Measurements from ENCODE around the gene UGGT2. TPM values are rescaled to one million over a fixed set of nuclear protein-coding genes. Genes with fewer than 3 reads are reported as not detected.

Gene UGGT2
- total and polyA plus RNA-seq, 2 of the 13 experiments (the other 11 are each of a cell fraction or from before 2014, with no cell fraction given) = 13.2 to 27.1 TPM

DNA sequence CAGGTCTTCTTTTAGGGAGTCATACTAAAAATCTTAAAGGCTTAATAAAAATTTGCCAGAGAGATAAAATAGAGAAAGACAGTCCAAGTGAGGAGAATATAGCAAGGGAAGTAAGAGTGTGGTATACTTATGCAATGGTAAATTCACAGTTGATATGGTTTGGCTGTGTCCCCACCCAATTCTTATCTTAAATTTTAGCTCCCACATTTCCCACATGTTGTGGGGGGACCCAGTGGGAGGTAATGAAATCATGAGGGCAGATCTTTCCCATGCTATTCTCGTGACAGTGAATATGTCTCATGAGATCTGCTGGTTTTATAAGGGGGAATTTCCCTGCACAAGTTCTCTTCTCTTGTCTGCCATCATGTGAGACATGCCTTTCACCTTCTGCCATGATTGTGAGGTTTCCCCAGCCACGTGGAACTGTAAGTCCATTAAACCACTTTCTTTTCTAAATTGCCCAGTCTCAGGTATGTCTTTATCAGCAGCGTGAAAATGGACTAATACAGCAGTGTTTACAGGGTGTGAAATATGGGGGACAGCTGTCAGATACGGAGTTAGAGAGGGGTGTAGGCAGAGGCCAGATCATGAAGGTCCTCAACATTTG lies 115.4 kb downstream of the UGGT2 start:
- H3K4me1 ChIP-seq (ENCODE audit: insufficient read depth, low read length) = no peaks in the 10 kb centered on the region
- peaks cover 3 to 25% of the 10 kb centered on the region in 2 experiments; a peak in 2 of 5 replicates for H3K36me3 ChIP-seq (replicated peaks in 1 of 2; ENCODE audit: control insufficient read depth in 1 of 2, insufficient read depth in 2 of 2, low read length in 2 of 2)
- H3K9me3 ChIP-seq (ENCODE audit: low read length) = no peaks in the 10 kb centered on the region
- POLR2A ChIA-PET = no interaction called here
- no peaks in the 10 kb centered on the region for H3K27me3 ChIP-seq (ENCODE audit: control insufficient read depth in 1 of 2, insufficient read depth in 2 of 2, low read length in 2 of 2)
- H2AFZ ChIP-seq (ENCODE audit: low read length) = no peak overlapping the region
- intact Hi-C loops (cut with micrococcal nuclease; ENCODE audit: unreplicated experiment) = no loop called here
- H3K9ac ChIP-seq (ENCODE audit: insufficient read depth, low read depth, low read length) = no peak overlapping the region
- H3K4me3 ChIP-seq (replicated peaks in 1 of 3; ENCODE audit: insufficient read depth in 1 of 3, low read depth in 2 of 3, low read length in 3 of 3) = no peak overlapping the region
- CTCF ChIA-PET (ENCODE audit: low intra/inter-chr PET ratio, low total read pairs) = no interaction called here
- WGBS (ENCODE audit: low lambda C conversion rate) = 95% methylated on average over 4 of the region's 4 CpGs
- no peak for ATAC-seq
- H4K20me1 ChIP-seq (ENCODE audit: insufficient read depth, low read length) = no peaks in the 10 kb centered on the region
- FAIRE-seq = no peak
- H3K79me2 ChIP-seq (ENCODE audit: insufficient read depth, low read length) = no peaks in the 10 kb centered on the region
- BruUV-seq (replicated peaks) = no TSS peak
- no peak for DNase-seq (ENCODE audit: low spot score)
- no peak overlapping the region for H3K4me2 ChIP-seq (ENCODE audit: low read depth, low read length)
- in situ Hi-C loops (cut with HindIII; ENCODE audit: extremely low pct_ligation_motif_present, low pct_unique_long_range_greater_than_20kb) = no loop called here
- H3K27ac ChIP-seq (ENCODE audit: extremely low read length, insufficient read depth, low read length) = no peak overlapping the region
- TF ChIP-seq CENPT (CRISPR knock-in tag; IDR thresholded peaks at IDR 0.05; ENCODE audit: low read depth) (no peak), BORCS8-MEF2B (CRISPR knock-in tag; IDR thresholded peaks at IDR 0.05) (no peak)
- TF ChIP-seq, protein P1, sequence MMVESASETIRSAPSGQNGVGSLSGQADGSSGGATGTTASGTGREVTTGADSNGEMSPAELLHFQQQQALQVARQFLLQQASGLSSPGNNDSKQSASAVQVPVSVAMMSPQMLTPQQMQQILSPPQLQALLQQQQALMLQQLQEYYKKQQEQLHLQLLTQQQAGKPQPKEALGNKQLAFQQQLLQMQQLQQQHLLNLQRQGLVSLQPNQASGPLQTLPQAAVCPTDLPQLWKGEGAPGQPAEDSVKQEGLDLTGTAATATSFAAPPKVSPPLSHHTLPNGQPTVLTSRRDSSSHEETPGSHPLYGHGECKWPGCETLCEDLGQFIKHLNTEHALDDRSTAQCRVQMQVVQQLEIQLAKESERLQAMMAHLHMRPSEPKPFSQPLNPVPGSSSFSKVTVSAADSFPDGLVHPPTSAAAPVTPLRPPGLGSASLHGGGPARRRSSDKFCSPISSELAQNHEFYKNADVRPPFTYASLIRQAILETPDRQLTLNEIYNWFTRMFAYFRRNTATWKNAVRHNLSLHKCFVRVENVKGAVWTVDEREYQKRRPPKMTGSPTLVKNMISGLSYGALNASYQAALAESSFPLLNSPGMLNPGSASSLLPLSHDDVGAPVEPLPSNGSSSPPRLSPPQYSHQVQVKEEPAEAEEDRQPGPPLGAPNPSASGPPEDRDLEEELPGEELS (CRISPR knock-in tag; IDR thresholded peaks at IDR 0.05) = no peak
- TF ChIP-seq, protein P2, sequence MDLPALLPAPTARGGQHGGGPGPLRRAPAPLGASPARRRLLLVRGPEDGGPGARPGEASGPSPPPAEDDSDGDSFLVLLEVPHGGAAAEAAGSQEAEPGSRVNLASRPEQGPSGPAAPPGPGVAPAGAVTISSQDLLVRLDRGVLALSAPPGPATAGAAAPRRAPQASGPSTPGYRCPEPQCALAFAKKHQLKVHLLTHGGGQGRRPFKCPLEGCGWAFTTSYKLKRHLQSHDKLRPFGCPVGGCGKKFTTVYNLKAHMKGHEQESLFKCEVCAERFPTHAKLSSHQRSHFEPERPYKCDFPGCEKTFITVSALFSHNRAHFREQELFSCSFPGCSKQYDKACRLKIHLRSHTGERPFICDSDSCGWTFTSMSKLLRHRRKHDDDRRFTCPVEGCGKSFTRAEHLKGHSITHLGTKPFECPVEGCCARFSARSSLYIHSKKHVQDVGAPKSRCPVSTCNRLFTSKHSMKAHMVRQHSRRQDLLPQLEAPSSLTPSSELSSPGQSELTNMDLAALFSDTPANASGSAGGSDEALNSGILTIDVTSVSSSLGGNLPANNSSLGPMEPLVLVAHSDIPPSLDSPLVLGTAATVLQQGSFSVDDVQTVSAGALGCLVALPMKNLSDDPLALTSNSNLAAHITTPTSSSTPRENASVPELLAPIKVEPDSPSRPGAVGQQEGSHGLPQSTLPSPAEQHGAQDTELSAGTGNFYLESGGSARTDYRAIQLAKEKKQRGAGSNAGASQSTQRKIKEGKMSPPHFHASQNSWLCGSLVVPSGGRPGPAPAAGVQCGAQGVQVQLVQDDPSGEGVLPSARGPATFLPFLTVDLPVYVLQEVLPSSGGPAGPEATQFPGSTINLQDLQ (CRISPR knock-in tag; IDR thresholded peaks at IDR 0.05) = no peak
